Neural progenitor cell (in vitro differentiated cells): ENCODE data around the gene EZH1. TPM values are rescaled to one million over a fixed set of nuclear protein-coding genes. Genes with fewer than 3 reads are reported as not detected.
A peak's percentile ranks its signal among the peaks of the same experiment; 100 is the strongest.

Source experiments
- DNase-seq: peaks from one replicate; pipeline ENCODE4 v3.0.0-alpha.2; 2016; ENCODE audit warnings: low spot score
- H2AFZ ChIP-seq: fragments of 200-600 bp; sonication (generic); replicated peaks from 2 replicates; pipeline ENCODE4 v1.6.1; 2016; ENCODE audit warnings: antibody characterized with exemption
- H3F3A ChIP-seq: fragments of 200-600 bp; sonication (generic); 2 replicates; pipeline ENCODE4 v1.6.1; 2016; ENCODE audit warnings: antibody characterized with exemption, low read depth
- H3K27ac ChIP-seq: fragments of 200-600 bp; sonication (generic); 2 replicates; pipeline ENCODE4 v1.5.1; 2016; ENCODE audit warnings: mild to moderate bottlenecking
- H3K27me3 ChIP-seq: fragments of 200-600 bp; sonication (generic); 2 replicates; pipeline ENCODE4 v1.6.1; 2016; ENCODE audit warnings: mild to moderate bottlenecking, moderate library complexity
- H3K36me3 ChIP-seq: fragments of 200-600 bp; sonication (generic); 2 replicates; pipeline ENCODE4 v1.5.1; 2016
- H3K4me1 ChIP-seq: fragments of 200-600 bp; sonication (generic); 2 replicates; pipeline ENCODE4 v1.6.1; 2016; ENCODE audit warnings: mixed run types
- H3K4me2 ChIP-seq: fragments of 200-600 bp; sonication (generic); 2 replicates; pipeline ENCODE4 v1.6.1; 2016
- H3K4me3 ChIP-seq: fragments of 200-600 bp; sonication (generic); 2 replicates; pipeline ENCODE4 v1.5.1; 2016
- H3K79me2 ChIP-seq: fragments of 200-600 bp; sonication (generic); 2 replicates; pipeline ENCODE4 v1.6.1; 2016; ENCODE audit warnings: low read depth
- H3K9ac ChIP-seq: fragments of 200-600 bp; sonication (generic); 2 replicates; pipeline ENCODE4 v1.6.1; 2016
- H3K9me3 ChIP-seq: fragments of 200-600 bp; sonication (generic); 2 replicates; pipeline ENCODE4 v1.5.1; 2016; ENCODE audit warnings: low read depth
- H4K20me1 ChIP-seq: fragments of 200-600 bp; sonication (generic); 2 replicates; pipeline ENCODE4 v1.6.1; 2016; ENCODE audit warnings: low read depth
- H3K27ac Mint-ChIP-seq: 3 replicates; pipeline ENCODE4 v1.8.0; 2021; ENCODE audit warnings: mixed read lengths
- H3K27me3 Mint-ChIP-seq: 2 replicates; pipeline ENCODE4 v1.8.0; 2022; ENCODE audit warnings: low read depth, mild to moderate bottlenecking, inconsistent platforms, moderate library complexity, mixed read lengths; ENCODE audit not compliant: insufficient read depth
- H3K36me3 Mint-ChIP-seq: 3 replicates; pipeline ENCODE4 v1.8.0; 2021; ENCODE audit warnings: mixed read lengths
- H3K4me1 Mint-ChIP-seq: 3 replicates; pipeline ENCODE4 v1.8.0; 2021; ENCODE audit warnings: mixed read lengths
- H3K4me3 Mint-ChIP-seq: 3 replicates; pipeline ENCODE4 v1.8.0; 2021; ENCODE audit warnings: mild to moderate bottlenecking, moderate library complexity, mixed read lengths
- H3K9me3 Mint-ChIP-seq: 3 replicates; pipeline ENCODE4 v1.8.0; 2020; ENCODE audit warnings: mixed read lengths
- EZH2 ChIP-seq: fragments of 200-600 bp; sonication (generic); IDR thresholded peaks from 2 replicates; pipeline ENCODE4 v1.6.1; 2017; ENCODE audit warnings: antibody characterized with exemption, mild to moderate bottlenecking, moderate library complexity
- EZH2phosphoT487 ChIP-seq: fragments of 200-600 bp; sonication (generic); IDR thresholded peaks from 2 replicates; pipeline ENCODE4 v1.6.1; 2017; ENCODE audit warnings: antibody characterized with exemption
- total RNA-seq: library from RNA; depleted of rRNA; stranded (reverse); fragments of >200 nt; gene quantifications from 2 replicates; pipeline ENCODE4 v1.2.3, GENCODE V29; 2015; ENCODE audit warnings: low replicate concordance
- TF ChIP-seq, protein P1 (sequence below): fragments of 200-600 bp; sonication (generic); IDR thresholded peaks from 2 replicates; pipeline ENCODE4 v1.5.1; 2017; ENCODE audit warnings: antibody characterized with exemption, mild to moderate bottlenecking

The EZH1 gene
- total RNA-seq, 1 donor from 2014 or later, result 48.5 TPM

DNA sequence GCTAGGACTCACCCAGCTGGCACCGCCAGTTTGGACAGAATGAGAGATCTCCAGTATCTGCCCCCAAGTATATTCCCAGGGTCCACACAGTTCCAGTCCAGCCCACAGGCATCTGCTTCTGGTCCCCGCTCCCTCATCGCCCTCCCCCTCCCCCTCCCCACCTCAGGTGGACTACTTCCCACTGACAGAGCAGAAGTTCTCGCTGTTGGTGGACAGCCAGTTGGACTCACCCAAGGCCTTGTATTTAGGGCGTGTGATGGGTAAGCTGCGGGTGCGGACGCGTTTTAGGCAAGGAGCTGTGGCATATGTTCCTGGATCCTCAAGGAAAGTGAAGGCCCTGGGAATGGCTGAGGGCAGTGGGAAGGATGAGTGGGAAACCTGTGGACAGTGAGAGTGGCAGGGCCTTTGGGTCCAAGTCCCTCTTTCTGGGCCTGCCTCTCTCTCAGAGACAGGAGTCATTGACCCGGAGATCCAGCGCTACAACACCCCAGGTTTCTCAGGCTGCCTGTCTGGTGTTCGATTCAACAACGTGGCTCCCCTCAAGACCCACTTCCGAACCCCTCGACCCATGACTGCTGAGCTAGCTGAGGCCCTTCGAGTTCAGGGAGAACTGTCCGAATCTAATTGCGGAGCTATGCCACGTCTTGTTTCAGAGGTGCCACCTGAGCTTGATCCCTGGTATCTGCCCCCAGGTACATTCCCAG lies 47.6 kb downstream of the EZH1 start:
- no peak overlapping the region for H3K4me3 ChIP-seq
- H3K9me3 ChIP-seq, result no peaks in the 10 kb centered on the region
- H3K9me3 Mint-ChIP-seq, result no peaks in the 10 kb centered on the region
- H3K36me3 Mint-ChIP-seq, result peaks cover 15% of the 10 kb centered on the region
- no peak overlapping the region for H3K27ac ChIP-seq
- H3K27me3 ChIP-seq, result no peaks in the 10 kb centered on the region
- peaks cover 4% of the 10 kb centered on the region for H3K36me3 ChIP-seq
- DNase-seq, result no peak
- H3K4me2 ChIP-seq, result no peak overlapping the region
- no peaks in the 10 kb centered on the region for H3K79me2 ChIP-seq
- H3K4me1 Mint-ChIP-seq, result peaks cover 16% of the 10 kb centered on the region
- peak overlapping the region; percentile 60 for H3K27ac Mint-ChIP-seq
- peaks cover 26% of the 10 kb centered on the region for H3K4me1 ChIP-seq
- TF ChIP-seq EZH2, result no peak
- TF ChIP-seq, protein P1, sequence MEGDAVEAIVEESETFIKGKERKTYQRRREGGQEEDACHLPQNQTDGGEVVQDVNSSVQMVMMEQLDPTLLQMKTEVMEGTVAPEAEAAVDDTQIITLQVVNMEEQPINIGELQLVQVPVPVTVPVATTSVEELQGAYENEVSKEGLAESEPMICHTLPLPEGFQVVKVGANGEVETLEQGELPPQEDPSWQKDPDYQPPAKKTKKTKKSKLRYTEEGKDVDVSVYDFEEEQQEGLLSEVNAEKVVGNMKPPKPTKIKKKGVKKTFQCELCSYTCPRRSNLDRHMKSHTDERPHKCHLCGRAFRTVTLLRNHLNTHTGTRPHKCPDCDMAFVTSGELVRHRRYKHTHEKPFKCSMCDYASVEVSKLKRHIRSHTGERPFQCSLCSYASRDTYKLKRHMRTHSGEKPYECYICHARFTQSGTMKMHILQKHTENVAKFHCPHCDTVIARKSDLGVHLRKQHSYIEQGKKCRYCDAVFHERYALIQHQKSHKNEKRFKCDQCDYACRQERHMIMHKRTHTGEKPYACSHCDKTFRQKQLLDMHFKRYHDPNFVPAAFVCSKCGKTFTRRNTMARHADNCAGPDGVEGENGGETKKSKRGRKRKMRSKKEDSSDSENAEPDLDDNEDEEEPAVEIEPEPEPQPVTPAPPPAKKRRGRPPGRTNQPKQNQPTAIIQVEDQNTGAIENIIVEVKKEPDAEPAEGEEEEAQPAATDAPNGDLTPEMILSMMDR, result no peak
- TF ChIP-seq EZH2phosphoT487, result no peak
- no peak overlapping the region for H2AFZ ChIP-seq
- H3F3A ChIP-seq, result peaks cover 24% of the 10 kb centered on the region
- no peak overlapping the region for H3K4me3 Mint-ChIP-seq
- H3K9ac ChIP-seq, result no peak overlapping the region
- no peaks in the 10 kb centered on the region for H4K20me1 ChIP-seq
- no peaks in the 10 kb centered on the region for H3K27me3 Mint-ChIP-seq

DNA sequence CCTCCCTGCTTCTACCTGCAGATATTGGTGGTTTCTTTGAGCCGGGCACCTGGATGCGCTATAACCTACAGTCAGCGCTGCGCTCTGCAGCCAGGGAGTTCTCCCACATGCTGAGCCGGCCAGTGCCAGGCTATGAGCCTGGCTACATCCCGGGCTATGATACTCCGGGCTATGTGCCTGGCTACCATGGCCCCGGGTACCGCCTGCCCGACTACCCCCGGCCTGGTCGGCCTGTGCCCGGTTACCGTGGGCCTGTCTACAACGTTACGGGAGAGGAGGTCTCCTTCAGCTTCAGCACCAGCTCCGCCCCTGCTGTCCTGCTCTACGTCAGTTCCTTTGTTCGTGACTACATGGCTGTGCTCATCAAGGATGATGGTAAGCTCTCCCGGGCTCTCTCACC lies 49.3 kb downstream of the EZH1 start:
- Histone ChIP-seq H3F3A (peaks cover 20% of the 10 kb centered on the region), H3K27ac (no peak overlapping the region), H2AFZ (no peak overlapping the region), H3K4me1 (peaks cover 24% of the 10 kb centered on the region), H3K9me3 (no peaks in the 10 kb centered on the region), H3K9ac (no peak overlapping the region), H3K36me3 (peaks cover 4% of the 10 kb centered on the region), H3K4me2 (no peak overlapping the region), H3K4me3 (no peak overlapping the region), H3K79me2 (no peaks in the 10 kb centered on the region), H3K27me3 (no peaks in the 10 kb centered on the region), H4K20me1 (no peaks in the 10 kb centered on the region)
- Mint-ChIP-seq H3K9me3 (no peaks in the 10 kb centered on the region), H3K36me3 (peaks cover 19% of the 10 kb centered on the region), H3K27ac (no peak overlapping the region), H3K4me3 (no peak overlapping the region), H3K27me3 (peaks cover 3% of the 10 kb centered on the region), H3K4me1 (peaks cover 14% of the 10 kb centered on the region)
- TF ChIP-seq, protein P1, result no peak
- TF ChIP-seq EZH2 (no peak), EZH2phosphoT487 (no peak)
- DNase-seq, result no peak

DNA sequence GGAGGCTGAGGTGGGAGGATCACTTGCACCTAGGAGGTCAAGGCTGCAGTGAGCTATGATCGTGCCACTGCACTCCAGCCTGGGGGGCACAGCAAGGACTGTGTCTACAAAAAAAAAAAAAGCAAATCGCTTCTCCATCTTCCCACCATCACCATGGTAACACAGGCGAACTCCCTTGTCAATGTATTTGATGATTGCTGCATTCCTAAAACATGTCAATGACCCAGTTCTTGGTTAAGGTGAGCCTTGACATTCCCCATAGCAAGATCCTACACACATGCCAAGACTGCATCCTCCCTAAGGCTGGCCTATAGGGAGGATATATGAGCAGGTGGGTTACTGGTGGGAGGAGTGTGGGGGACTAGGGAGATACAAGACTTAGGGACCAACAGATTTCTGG lies 50.3 kb downstream of the EZH1 start:
- Mint-ChIP-seq H3K27ac (no peak overlapping the region), H3K27me3 (peaks cover 3% of the 10 kb centered on the region), H3K36me3 (peaks cover 19% of the 10 kb centered on the region), H3K4me3 (no peak overlapping the region), H3K9me3 (no peaks in the 10 kb centered on the region), H3K4me1 (peaks cover 12% of the 10 kb centered on the region)
- TF ChIP-seq EZH2phosphoT487, result no peak
- TF ChIP-seq, protein P1, result no peak
- TF ChIP-seq EZH2, result no peak
- Histone ChIP-seq H2AFZ (no peak overlapping the region), H3K27ac (no peak overlapping the region), H3K36me3 (peaks cover 4% of the 10 kb centered on the region), H3K4me1 (peaks cover 14% of the 10 kb centered on the region), H3K79me2 (no peaks in the 10 kb centered on the region), H3F3A (peaks cover 17% of the 10 kb centered on the region), H3K27me3 (no peaks in the 10 kb centered on the region), H3K9me3 (no peaks in the 10 kb centered on the region), H3K4me3 (no peak overlapping the region), H4K20me1 (no peaks in the 10 kb centered on the region), H3K4me2 (no peak overlapping the region), H3K9ac (no peak overlapping the region)
- DNase-seq, result no peak
